ENCODE results near the gene RDH5.

Gene RDH5, protein sequence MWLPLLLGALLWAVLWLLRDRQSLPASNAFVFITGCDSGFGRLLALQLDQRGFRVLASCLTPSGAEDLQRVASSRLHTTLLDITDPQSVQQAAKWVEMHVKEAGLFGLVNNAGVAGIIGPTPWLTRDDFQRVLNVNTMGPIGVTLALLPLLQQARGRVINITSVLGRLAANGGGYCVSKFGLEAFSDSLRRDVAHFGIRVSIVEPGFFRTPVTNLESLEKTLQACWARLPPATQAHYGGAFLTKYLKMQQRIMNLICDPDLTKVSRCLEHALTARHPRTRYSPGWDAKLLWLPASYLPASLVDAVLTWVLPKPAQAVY

DNA sequence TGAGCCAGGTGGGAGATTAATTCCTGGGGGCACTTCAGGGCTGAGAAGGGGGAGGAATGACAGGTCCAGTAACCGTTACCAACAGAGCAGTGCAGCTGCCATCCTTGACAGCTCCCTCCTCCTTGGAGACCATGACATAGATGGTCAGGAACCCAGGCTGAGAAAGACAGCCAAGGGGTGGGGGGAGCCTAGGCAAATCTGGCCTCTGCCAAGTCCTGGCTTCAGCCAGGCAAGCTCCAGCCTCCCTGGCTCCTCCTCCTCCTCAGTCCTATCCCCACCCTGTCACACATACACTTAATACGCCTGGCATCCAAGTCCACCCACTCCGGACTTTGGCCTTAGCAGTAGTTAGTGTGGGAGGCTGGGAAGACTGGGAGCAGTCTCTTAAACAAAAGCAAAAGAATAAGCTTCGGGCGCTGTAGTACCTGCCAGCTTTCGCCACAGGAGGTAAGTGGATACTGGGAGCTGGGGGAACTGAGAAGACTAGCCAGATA, at the start of gene RDH5:
TSS of gene RDH5 (plus strand) at position 323 of the 494 bp plus-strand sequence. CDS start 792 bp downstream, outside the sequence.
- peak; percentile 83 for DNase-seq (ENCODE audit: low spot score)

- no peak for DNase-seq (ENCODE audit: low spot score)
Measured at GRCh38 chr12:55671746-55672145, 48.4 kb upstream of the RDH5 start.

DNA sequence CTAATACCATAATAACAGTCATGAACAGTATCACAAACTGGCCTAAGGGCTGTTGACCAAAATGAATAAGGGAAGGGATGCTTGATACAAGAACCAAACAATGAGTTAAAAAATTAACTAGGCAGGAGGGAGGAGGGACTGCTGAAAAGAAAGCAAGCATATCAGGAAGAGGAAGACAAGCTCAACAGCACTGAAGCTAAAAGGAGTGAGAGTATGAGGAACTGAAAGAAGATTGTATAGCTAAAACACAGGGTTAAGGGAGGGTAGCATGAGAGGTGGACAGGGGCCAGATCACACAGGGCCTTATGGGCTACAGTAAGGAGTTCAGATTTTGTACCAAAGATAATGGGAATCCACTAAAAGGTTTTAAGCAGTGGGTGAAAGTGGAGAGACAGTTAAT, 46.6 kb upstream of the RDH5 start:
- no peak for DNase-seq (ENCODE audit: low spot score)

DNA sequence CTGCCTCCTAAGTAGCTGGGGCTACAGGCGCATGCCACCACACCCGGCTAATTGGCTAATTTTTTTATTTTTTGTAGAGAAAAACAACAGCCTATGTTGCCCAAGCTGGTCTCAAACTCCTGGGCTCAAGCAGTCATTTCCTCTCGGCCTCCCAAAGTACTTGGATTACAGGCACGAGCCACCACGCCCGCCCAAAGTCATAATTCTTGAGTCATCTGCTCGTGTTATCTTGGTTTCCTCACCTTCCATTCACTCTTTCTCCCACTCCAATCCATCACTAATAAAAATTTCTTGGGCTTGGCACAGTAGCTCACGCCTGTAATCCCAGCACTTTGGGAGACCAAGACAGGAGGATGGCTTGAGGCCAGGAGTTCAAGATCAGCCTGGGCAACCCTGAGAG, 44.5 kb upstream of the RDH5 start:
- no peak for DNase-seq (ENCODE audit: low spot score)

GRCh38 chr12:55676707-55677106, 43.5 kb upstream of the RDH5 start:
- no peak for DNase-seq (ENCODE audit: low spot score)

DNA sequence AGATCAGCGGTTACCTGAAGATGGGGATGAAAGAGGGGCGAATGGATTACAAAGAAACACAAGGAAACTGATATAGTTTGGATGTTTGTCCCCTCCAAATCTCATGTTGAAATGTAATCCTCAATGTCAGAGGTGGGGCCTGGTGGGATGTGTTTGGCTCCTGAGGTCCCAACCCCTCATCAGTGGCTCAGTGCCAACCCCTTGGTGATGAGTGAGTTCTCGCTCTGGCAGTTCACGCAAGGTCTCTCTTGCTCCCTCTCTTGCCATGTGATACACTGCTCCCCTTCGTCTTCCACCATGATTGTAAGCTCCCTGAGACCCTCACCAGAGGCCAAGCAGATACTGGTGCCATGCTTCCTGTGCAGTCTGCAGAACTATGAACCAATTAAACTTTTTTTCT, 40.5 kb upstream of the RDH5 start:
- no peak for DNase-seq (ENCODE audit: low spot score)

GRCh38 chr12:55681142-55682077, 38.8 kb upstream of the RDH5 start:
- peak; percentile 81 for DNase-seq (ENCODE audit: low spot score)

DNA sequence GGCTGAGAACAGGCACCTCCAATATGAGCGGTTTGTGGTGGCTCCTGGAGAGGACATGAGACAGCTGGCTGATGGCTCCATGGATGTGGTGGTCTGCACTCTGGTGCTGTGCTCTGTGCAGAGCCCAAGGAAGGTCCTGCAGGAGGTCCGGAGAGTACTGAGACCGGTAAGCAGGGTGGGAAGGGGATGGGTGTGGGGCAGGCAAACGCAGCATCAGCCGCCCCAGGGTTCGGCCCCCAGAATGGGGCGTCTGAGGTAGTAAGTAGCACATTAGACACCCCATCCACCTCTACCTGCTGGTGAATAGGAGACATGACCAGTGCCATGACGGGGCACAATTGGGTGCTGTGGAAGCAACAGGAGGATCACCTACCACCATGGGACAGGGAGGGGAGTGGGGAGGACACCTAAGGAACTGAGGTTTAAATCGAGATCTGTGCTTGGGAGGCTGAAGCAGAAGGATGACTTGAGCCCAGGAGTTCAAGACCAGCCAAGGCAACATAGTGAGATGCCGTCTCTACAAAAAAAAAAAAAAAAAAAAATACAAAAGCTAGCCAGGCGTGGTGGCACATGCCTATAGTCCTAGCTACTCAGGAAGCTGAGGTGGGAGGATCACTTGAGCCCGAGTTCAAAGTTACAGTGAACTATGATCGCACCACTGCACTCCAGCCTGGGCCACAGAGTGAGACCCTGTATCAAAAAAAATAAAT, 38.0 kb upstream of the RDH5 start:
- DNase-seq (ENCODE audit: low spot score), result no peak

GRCh38 chr12:55683676-55684075, 36.5 kb upstream of the RDH5 start:
- no peak for DNase-seq (ENCODE audit: low spot score)

DNA sequence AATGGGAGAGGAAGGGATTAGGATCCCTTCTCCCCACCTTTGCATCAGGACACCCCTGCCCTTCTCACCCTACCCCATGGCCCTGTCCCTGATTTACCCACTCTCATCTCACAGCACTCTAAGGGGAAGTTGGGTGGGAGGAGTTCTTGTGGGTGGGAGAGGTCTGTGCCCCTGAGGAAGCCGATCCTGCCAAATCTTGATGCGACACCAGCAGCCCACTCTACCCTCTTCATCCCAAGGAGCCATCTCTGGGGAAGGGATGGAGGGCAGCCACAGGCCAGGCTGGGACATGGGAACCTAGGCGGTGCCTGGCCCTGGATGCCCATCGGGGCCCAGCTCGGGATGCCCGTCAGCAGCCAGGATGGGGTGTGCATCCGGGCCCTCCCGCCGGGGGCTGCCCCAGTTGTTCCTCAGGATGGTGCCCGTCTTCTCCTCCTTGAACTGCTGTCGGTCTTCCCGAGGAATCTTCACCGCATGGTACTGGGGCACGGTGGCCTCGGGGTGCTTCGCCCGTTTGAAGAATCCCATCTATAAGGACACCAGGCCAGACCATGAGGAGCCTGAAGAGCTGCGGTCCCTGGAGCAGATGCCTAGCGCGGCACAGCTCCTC, 35.3 kb upstream of the RDH5 start:
- no peak for DNase-seq (ENCODE audit: low spot score)

DNA sequence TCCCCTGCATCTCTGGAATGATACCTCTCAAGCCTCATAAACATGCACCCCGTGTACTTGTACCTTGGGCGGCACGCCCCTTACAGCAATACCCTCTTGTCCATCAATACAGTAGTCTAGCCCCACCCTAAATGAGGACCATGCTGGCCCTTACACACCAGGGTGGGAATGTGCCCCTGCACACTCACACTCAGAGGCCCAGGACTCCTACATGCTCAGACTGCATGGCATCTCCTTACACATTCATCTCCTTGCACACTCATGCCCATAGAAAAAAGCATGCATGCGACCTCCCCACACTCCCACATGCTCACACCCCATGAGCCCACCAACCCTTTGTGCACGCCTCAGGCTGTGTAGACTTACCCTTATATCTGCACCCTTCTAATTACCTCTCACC, 34.5 kb upstream of the RDH5 start:
- DNase-seq (ENCODE audit: low spot score), result no peak

GRCh38 chr12:55686366-55687010, 33.7 kb upstream of the RDH5 start:
- no peak for DNase-seq (ENCODE audit: low spot score)

DNA sequence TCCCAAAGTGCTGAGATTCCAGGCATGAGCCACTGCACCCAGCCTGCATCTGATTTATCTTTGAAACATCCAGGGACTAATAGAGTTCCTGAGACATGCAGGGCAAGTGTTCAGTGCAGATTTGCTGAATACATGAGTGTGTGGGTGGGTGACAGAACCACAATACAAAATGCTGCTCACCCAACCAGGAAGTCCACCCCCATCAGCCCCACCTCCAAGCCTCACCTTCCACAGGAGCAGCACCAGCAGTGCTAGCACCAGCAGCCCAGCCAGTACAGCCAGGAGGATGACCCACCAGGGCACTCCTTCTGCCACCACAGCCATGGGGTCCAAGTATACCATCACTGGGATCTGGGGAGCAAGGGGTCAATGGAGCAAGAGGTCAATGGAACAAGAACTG, 32.4 kb upstream of the RDH5 start:
- no peak for DNase-seq (ENCODE audit: low spot score)

GRCh38 chr12:55688716-55689655, 31.2 kb upstream of the RDH5 start:
- DNase-seq (ENCODE audit: low spot score), result no peak

DNA sequence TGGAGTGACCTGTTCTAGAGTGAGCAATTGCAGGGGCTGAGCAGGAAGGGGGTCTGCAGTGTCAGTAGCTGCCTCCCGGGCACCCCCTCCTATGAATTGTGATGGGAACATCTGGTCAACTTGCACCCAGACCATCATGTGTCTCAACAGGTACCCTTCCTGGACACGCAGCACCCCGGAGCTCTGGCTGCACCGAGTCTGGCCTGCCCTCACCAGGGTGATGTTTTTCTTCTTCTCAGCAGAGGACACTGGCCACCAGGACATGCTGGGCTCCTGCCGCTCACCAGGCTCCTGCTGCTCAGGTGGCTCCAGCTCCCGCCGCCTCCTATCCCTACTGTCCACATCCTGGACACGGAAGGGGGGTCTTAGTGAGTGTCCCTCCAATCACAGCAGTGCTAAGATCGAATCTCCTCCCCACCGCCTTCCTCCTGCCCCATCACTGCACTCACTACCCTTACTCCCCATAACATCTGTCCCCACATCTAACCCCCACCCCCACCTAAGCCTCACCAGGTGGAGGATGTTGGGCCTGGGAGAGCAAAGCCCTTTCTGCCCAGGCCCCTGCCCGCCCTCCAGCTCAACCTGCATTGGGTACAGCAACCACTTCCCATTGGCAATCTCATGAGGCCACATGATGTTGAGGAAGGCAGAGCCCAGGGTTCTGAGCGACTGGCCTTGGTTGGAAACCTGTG, 27.4 kb upstream of the RDH5 start:
- DNase-seq (ENCODE audit: low spot score), result no peak

DNA sequence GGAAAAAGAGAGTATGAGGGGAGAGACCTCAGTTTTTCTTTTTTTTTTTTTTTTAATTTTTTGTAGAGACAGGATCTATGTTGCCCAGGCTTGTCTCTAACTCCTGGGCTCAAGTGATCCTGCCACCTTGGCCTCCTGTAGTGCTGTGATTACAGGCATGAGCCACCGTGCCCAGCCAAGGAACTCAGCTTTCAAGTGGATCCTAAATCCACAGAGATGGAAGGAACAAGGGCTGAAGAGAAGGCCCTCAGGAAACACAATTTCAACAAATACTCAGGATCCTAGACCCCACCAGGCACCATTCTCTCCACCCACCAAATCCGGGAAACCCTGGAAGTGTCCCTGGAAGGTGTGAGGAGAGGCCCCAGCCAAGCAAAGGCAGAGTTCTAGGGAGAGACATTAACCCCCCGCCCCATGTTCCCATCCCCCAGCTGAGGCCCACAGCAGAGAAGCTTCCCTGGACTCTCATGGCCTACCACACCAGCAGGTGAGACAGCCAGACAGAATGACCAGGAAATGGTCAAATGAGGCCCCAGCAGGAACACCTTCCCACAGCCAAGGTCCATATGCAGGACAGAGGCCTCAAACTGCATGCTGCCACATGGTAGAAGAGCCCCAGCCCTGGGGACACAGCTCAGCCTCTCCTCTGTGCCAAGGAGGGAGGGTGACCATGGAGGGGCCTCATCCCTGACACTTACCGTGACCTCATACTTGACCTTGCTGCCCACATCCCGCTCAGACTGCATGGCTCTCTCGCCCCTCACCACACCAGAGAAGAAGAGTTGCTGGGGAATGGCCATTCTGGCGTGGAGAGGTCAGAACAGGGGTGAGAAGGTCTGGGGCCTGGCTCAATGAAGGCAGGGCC, 26.6 kb upstream of the RDH5 start:
- DNase-seq (ENCODE audit: low spot score), result no peak

DNA sequence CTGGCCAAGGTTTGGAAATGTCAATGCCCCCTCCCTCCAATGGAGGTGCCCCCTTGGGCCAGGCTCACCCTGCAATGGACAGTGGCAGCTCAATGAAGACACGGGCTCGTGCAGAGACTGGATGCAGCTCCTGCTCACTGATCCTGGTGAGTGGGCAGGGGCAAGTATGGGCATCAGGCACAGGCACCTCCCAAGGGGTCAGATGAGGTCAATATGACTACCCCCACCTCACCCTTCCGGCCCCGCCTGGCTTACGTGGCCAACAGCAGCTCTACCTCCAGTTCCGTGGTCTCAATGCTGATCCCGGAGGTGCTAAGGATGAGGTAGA, 26.0 kb upstream of the RDH5 start:
- no peak for DNase-seq (ENCODE audit: low spot score)

DNA sequence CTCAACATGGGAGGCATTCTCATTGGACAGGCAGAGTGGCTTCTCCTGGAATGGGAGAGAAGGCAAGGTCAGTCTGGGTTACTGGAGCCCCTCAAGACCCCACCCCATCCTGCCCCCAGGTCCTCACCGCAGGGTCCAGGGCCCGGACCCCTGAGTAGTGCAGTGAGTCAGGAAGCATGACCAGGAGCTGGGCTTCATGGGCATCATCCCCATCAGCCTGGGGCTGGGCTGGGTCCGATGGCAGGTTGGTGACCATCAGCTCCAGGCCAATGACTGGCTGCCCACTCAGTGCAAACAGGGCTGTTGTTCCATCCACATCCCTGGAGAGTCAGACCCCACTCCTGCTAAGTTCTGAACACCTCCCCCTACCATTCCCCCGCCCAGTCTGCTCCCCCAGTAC, 25.5 kb upstream of the RDH5 start:
- DNase-seq (ENCODE audit: low spot score), result no peak

DNA sequence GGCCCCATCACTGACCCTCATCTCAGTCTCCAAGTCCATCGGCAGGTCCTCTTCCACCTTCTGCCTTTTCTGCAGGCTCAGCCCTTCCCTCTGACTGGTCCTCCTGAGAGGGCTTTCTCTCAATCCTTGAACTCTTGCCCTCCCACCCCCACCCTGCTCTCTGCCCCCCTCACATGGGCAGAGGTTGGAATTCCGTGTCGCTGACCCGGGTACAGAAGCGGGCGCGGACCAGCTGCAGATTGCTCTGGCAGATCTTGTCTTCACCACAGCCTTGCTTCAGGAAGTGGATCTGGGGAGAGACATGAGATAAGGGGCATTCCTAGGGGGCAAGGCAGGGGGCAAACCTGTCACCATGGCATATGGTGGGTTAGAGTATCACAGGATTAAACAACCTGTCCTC, 24.8 kb upstream of the RDH5 start:
- DNase-seq (ENCODE audit: low spot score), result no peak
